ENCODE results near the gene GRID1. TPM values are rescaled to one million over a fixed set of nuclear protein-coding genes. Genes with fewer than 3 reads are reported as not detected.

Gene GRID1
- polyA plus RNA-seq, 1 of the 3 experiments (the other 2 are of a cell fraction), result 0.13 TPM

DNA sequence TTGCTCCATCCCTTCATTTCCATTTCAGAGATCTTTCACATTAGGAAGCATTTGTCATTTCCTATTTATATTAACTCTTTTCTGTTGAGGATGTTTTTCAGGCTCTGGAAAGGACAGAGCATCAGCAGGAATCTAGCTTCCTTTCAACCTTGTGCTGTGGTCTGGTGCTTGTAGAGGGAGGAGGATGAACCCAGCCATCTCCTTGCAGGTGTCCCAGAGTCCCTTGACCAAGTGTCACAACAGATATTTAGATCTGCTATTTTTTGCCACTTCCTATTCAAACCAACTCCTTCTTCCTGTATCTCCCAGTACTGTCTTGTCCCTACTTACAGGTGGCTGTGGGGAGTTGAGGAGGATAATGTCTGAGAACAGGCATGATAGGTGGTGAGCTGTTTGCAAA, 742.8 kb downstream of the GRID1 start (continued):
- TF ChIP-seq FOXM1 (IDR thresholded peaks at IDR 0.05; ENCODE audit: low read depth) (no peak), MXI1 (IDR thresholded peaks at IDR 0.05; ENCODE audit: low read depth, low read length) (no peak), RAD21 (IDR thresholded peaks at IDR 0.05; ENCODE audit: low read length) (no peak), TCF12 (IDR thresholded peaks at IDR 0.05) (no peak), TEAD4 (IDR thresholded peaks at IDR 0.05; ENCODE audit: borderline replicate concordance, insufficient read depth) (no peak)

DNA sequence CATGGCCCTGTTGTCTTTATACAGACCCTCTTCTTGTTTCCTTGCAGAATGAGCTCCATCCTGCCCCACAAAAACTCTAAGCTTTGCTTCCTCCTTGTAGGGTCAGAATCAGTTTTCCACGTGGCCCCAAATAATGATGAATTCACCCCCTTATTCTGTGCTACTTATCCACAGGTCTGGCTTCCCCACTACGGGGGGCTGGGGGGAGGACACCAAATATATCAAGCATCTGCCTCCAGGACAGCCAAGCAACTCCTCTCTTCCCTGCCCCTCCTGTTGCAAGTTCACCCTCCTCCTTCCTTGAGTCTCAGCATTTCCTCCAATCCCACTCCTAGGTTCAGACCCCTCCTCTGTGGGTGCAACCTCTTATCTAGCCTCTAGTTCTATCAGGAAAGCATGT, 743.3 kb downstream of the GRID1 start:
- H3K79me2 ChIP-seq (ENCODE audit: insufficient read depth), result no peaks in the 10 kb centered on the region
- no peak overlapping the region for H3K9ac ChIP-seq
- H3K4me2 ChIP-seq, result no peak overlapping the region
- no peak overlapping the region for H3K4me3 ChIP-seq (ENCODE audit: low read depth in 2 of 2, low read length in 1 of 2)
- H4K20me1 ChIP-seq (ENCODE audit: insufficient read depth), result no peaks in the 10 kb centered on the region
- no peaks in the 10 kb centered on the region for H3K4me1 ChIP-seq (ENCODE audit: control insufficient read depth in 1 of 2, insufficient read depth in 2 of 2, low read depth in 1 of 2, low read length in 1 of 2)
- H3K9me3 ChIP-seq, result no peaks in the 10 kb centered on the region
- H3F3A ChIP-seq (replicated peaks; ENCODE audit: insufficient read depth), result no peaks in the 10 kb centered on the region
- no peak overlapping the region for H3K27ac ChIP-seq (ENCODE audit: low read depth in 2 of 2, low read length in 1 of 2)
- ChIA-PET CTCF (interaction anchor here (1.7 kb wide), 1 partner anchor 11 kb away, joined by 4 read pairs; no protein-coding TSS in a partner anchor), POLR2A (no interaction called here)
- no peak for TF ChIP-seq TEAD4 (IDR thresholded peaks at IDR 0.05; ENCODE audit: borderline replicate concordance, insufficient read depth)
- TF ChIP-seq RCOR1 (IDR thresholded peaks at IDR 0.05; ENCODE audit: low read length), result no peak
- no peak for TF ChIP-seq FOXJ3 (CRISPR knock-in tag; IDR thresholded peaks at IDR 0.05)
- TF ChIP-seq, protein P1, sequence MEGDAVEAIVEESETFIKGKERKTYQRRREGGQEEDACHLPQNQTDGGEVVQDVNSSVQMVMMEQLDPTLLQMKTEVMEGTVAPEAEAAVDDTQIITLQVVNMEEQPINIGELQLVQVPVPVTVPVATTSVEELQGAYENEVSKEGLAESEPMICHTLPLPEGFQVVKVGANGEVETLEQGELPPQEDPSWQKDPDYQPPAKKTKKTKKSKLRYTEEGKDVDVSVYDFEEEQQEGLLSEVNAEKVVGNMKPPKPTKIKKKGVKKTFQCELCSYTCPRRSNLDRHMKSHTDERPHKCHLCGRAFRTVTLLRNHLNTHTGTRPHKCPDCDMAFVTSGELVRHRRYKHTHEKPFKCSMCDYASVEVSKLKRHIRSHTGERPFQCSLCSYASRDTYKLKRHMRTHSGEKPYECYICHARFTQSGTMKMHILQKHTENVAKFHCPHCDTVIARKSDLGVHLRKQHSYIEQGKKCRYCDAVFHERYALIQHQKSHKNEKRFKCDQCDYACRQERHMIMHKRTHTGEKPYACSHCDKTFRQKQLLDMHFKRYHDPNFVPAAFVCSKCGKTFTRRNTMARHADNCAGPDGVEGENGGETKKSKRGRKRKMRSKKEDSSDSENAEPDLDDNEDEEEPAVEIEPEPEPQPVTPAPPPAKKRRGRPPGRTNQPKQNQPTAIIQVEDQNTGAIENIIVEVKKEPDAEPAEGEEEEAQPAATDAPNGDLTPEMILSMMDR (IDR thresholded peaks at IDR 0.05), result no peak
- TF ChIP-seq, protein P2, sequence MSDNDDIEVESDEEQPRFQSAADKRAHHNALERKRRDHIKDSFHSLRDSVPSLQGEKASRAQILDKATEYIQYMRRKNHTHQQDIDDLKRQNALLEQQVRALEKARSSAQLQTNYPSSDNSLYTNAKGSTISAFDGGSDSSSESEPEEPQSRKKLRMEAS (IDR thresholded peaks at IDR 0.05; ENCODE audit: low read depth), result no peak
- TF ChIP-seq TAF1 (IDR thresholded peaks at IDR 0.05; ENCODE audit: borderline replicate concordance, low read depth, low read length), result no peak
- no peak for TF ChIP-seq NRF1 (IDR thresholded peaks at IDR 0.05; ENCODE audit: low read depth, low read length)
- TF ChIP-seq, protein P3, sequence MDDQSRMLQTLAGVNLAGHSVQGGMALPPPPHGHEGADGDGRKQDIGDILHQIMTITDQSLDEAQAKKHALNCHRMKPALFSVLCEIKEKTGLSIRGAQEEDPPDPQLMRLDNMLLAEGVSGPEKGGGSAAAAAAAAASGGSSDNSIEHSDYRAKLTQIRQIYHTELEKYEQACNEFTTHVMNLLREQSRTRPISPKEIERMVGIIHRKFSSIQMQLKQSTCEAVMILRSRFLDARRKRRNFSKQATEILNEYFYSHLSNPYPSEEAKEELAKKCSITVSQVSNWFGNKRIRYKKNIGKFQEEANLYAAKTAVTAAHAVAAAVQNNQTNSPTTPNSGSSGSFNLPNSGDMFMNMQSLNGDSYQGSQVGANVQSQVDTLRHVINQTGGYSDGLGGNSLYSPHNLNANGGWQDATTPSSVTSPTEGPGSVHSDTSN (IDR thresholded peaks at IDR 0.05), result no peak
- no peak for TF ChIP-seq EZH2phosphoT487 (IDR thresholded peaks at IDR 0.05; ENCODE audit: borderline replicate concordance, low read depth)
- no peak for TF ChIP-seq JUND (IDR thresholded peaks at IDR 0.05)
- no peak for TF ChIP-seq SMC3 (IDR thresholded peaks at IDR 0.05; ENCODE audit: low read depth, low read length)
- TF ChIP-seq, protein P4, sequence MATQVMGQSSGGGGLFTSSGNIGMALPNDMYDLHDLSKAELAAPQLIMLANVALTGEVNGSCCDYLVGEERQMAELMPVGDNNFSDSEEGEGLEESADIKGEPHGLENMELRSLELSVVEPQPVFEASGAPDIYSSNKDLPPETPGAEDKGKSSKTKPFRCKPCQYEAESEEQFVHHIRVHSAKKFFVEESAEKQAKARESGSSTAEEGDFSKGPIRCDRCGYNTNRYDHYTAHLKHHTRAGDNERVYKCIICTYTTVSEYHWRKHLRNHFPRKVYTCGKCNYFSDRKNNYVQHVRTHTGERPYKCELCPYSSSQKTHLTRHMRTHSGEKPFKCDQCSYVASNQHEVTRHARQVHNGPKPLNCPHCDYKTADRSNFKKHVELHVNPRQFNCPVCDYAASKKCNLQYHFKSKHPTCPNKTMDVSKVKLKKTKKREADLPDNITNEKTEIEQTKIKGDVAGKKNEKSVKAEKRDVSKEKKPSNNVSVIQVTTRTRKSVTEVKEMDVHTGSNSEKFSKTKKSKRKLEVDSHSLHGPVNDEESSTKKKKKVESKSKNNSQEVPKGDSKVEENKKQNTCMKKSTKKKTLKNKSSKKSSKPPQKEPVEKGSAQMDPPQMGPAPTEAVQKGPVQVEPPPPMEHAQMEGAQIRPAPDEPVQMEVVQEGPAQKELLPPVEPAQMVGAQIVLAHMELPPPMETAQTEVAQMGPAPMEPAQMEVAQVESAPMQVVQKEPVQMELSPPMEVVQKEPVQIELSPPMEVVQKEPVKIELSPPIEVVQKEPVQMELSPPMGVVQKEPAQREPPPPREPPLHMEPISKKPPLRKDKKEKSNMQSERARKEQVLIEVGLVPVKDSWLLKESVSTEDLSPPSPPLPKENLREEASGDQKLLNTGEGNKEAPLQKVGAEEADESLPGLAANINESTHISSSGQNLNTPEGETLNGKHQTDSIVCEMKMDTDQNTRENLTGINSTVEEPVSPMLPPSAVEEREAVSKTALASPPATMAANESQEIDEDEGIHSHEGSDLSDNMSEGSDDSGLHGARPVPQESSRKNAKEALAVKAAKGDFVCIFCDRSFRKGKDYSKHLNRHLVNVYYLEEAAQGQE (IDR thresholded peaks at IDR 0.05; ENCODE audit: low read depth, low read length), result no peak
- TF ChIP-seq SIN3A (IDR thresholded peaks at IDR 0.05; ENCODE audit: borderline replicate concordance, low read depth, low read length), result no peak
- no peak for TF ChIP-seq RAD21 (IDR thresholded peaks at IDR 0.05; ENCODE audit: low read length)
- TF ChIP-seq CHD2 (IDR thresholded peaks at IDR 0.05; ENCODE audit: low read length, partially characterized antibody), result no peak
- TF ChIP-seq, protein P5, sequence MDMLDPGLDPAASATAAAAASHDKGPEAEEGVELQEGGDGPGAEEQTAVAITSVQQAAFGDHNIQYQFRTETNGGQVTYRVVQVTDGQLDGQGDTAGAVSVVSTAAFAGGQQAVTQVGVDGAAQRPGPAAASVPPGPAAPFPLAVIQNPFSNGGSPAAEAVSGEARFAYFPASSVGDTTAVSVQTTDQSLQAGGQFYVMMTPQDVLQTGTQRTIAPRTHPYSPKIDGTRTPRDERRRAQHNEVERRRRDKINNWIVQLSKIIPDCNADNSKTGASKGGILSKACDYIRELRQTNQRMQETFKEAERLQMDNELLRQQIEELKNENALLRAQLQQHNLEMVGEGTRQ (IDR thresholded peaks at IDR 0.05; ENCODE audit: borderline replicate concordance, low read depth, low read length), result no peak
- TF ChIP-seq RFX5 (IDR thresholded peaks at IDR 0.05; ENCODE audit: low read length), result no peak
- no peak for TF ChIP-seq YY1 (IDR thresholded peaks at IDR 0.05; ENCODE audit: low read depth)
- TF ChIP-seq POLR2AphosphoS5 (IDR thresholded peaks at IDR 0.05; ENCODE audit: low read depth, low read length), result no peak
- H2AFZ ChIP-seq (ENCODE audit: low read depth), result no peak overlapping the region
- H3K9me2 ChIP-seq, result no peaks in the 10 kb centered on the region
- no peaks in the 10 kb centered on the region for H3K36me3 ChIP-seq (replicated peaks in 1 of 2; ENCODE audit: control insufficient read depth in 1 of 2, insufficient read depth in 2 of 2, low read length in 1 of 2)
- H3K27me3 ChIP-seq (ENCODE audit: insufficient read depth), result no peaks in the 10 kb centered on the region
- DNase-seq, result no peak
- 8% methylated on average over 2 of the region's 2 CpGs for WGBS (ENCODE audit: low lambda C conversion rate)
